Rectal smooth muscle tissue (tissue), 1 donor: ENCODE measurements around the gene SASH3.

ENCODE experiments used
- H3K27ac ChIP-seq: one replicate; pipeline ENCODE4 v1.7.0; 2013; ENCODE audit warnings: low read depth, low read length, inconsistent platforms
- H3K27me3 ChIP-seq: one replicate; pipeline ENCODE4 v1.7.0; 2013; ENCODE audit warnings: low read length; ENCODE audit not compliant: control insufficient read depth, insufficient read depth
- H3K36me3 ChIP-seq: one replicate; pipeline ENCODE4 v1.7.0; 2013; ENCODE audit warnings: low read length; ENCODE audit not compliant: control insufficient read depth, insufficient read depth
- H3K4me1 ChIP-seq: one replicate; pipeline ENCODE4 v1.7.0; 2013; ENCODE audit warnings: low read length; ENCODE audit not compliant: control insufficient read depth, insufficient read depth
- H3K4me3 ChIP-seq: one replicate; pipeline ENCODE4 v1.7.0; 2013; ENCODE audit warnings: low read length
- H3K9ac ChIP-seq: one replicate; pipeline ENCODE4 v1.7.0; 2013; ENCODE audit warnings: low read length

Gene SASH3

GRCh38 chrX:129808829-129809796, 29.4 kb downstream of the SASH3 start:
- peaks cover 7% of the 10 kb centered on the region for H3K36me3 ChIP-seq

GRCh38 chrX:129813662-129814368, 34.1 kb downstream of the SASH3 start:
- Histone ChIP-seq H3K4me1 (no peaks in the 10 kb centered on the region), H3K27ac (no peak overlapping the region), H3K9ac (no peak overlapping the region), H3K36me3 (no peaks in the 10 kb centered on the region), H3K4me3 (no peak overlapping the region), H3K27me3 (no peaks in the 10 kb centered on the region)

More at GRCh38 chrX:129808829-129809796, 29.4 kb downstream of the SASH3 start:
- Histone ChIP-seq H3K4me3 (no peak overlapping the region), H3K4me1 (no peaks in the 10 kb centered on the region), H3K9ac (no peak overlapping the region), H3K27ac (no peak overlapping the region), H3K27me3 (no peaks in the 10 kb centered on the region)

- Histone ChIP-seq H3K4me1 (no peaks in the 10 kb centered on the region), H3K9ac (no peak overlapping the region), H3K27me3 (no peaks in the 10 kb centered on the region), H3K27ac (no peak overlapping the region), H3K4me3 (no peak overlapping the region), H3K36me3 (no peaks in the 10 kb centered on the region)
Measured at GRCh38 chrX:129818123-129818522, 38.4 kb downstream of the SASH3 start.

GRCh38 chrX:129823115-129823514, 43.4 kb downstream of the SASH3 start:
- no peak overlapping the region for H3K27ac ChIP-seq
- H3K27me3 ChIP-seq: no peaks in the 10 kb centered on the region
- H3K4me3 ChIP-seq: no peak overlapping the region
- H3K36me3 ChIP-seq: no peaks in the 10 kb centered on the region
- no peak overlapping the region for H3K9ac ChIP-seq
- H3K4me1 ChIP-seq: no peaks in the 10 kb centered on the region

GRCh38 chrX:129823522-129823921, 43.8 kb downstream of the SASH3 start:
- H3K36me3 ChIP-seq: no peaks in the 10 kb centered on the region
- no peak overlapping the region for H3K4me3 ChIP-seq
- no peaks in the 10 kb centered on the region for H3K4me1 ChIP-seq
- no peak overlapping the region for H3K9ac ChIP-seq
- no peaks in the 10 kb centered on the region for H3K27me3 ChIP-seq
- H3K27ac ChIP-seq: no peak overlapping the region

- Histone ChIP-seq H3K4me3 (no peak overlapping the region), H3K9ac (no peak overlapping the region), H3K27ac (no peak overlapping the region), H3K27me3 (no peaks in the 10 kb centered on the region), H3K36me3 (no peaks in the 10 kb centered on the region), H3K4me1 (no peaks in the 10 kb centered on the region)
Measured at GRCh38 chrX:129824620-129825019, 44.9 kb downstream of the SASH3 start.

- Histone ChIP-seq H3K27me3 (no peaks in the 10 kb centered on the region), H3K4me1 (no peaks in the 10 kb centered on the region), H3K27ac (no peak overlapping the region), H3K9ac (no peak overlapping the region), H3K36me3 (no peaks in the 10 kb centered on the region), H3K4me3 (no peak overlapping the region)
Measured at GRCh38 chrX:129825746-129826505, 46.2 kb downstream of the SASH3 start.

GRCh38 chrX:129830494-129830893, 50.7 kb downstream of the SASH3 start:
- no peaks in the 10 kb centered on the region for H3K27me3 ChIP-seq
- no peaks in the 10 kb centered on the region for H3K4me1 ChIP-seq
- no peak overlapping the region for H3K4me3 ChIP-seq
- no peak overlapping the region for H3K27ac ChIP-seq
- no peaks in the 10 kb centered on the region for H3K36me3 ChIP-seq
- no peak overlapping the region for H3K9ac ChIP-seq

GRCh38 chrX:129831091-129831885, 51.5 kb downstream of the SASH3 start:
- no peak overlapping the region for H3K27ac ChIP-seq
- no peak overlapping the region for H3K9ac ChIP-seq
- no peak overlapping the region for H3K4me3 ChIP-seq
- H3K36me3 ChIP-seq: no peaks in the 10 kb centered on the region
- no peaks in the 10 kb centered on the region for H3K4me1 ChIP-seq
- H3K27me3 ChIP-seq: no peaks in the 10 kb centered on the region

- Histone ChIP-seq H3K36me3 (no peaks in the 10 kb centered on the region), H3K4me3 (no peak overlapping the region), H3K9ac (no peak overlapping the region), H3K27me3 (no peaks in the 10 kb centered on the region), H3K27ac (no peak overlapping the region), H3K4me1 (no peaks in the 10 kb centered on the region)
Measured at GRCh38 chrX:129833153-129833990, 53.6 kb downstream of the SASH3 start.

- Histone ChIP-seq H3K4me1 (no peaks in the 10 kb centered on the region), H3K27me3 (peaks cover 2% of the 10 kb centered on the region), H3K4me3 (no peak overlapping the region), H3K27ac (no peak overlapping the region), H3K36me3 (no peaks in the 10 kb centered on the region), H3K9ac (no peak overlapping the region)
Measured at GRCh38 chrX:129836827-129837226, 57.1 kb downstream of the SASH3 start.
